HepG2 (cell line): ENCODE results near the gene IHH. TPM values are rescaled to one million over a fixed set of nuclear protein-coding genes. Genes with fewer than 3 reads are reported as not detected.

Experiments
- ATF4 ChIP-seq, 2 experiments: fragments of 450-650 bp in 1 of 2; sonication (generic) in 1 of 2; formaldehyde crosslinking; IDR thresholded peaks; 2 replicates each; pipeline versions ENCODE4 v1.5.0 to v1.8.0; 2020 to 2022; ENCODE audit warnings: mild to moderate bottlenecking in 1 of 2, missing genetic modification reagents in 1 of 2
- CREM ChIP-seq, 2 experiments: sonication (generic) in 1 of 2; formaldehyde crosslinking in 1 of 2; IDR thresholded peaks; 2 replicates each; pipeline versions ENCODE4 v1.4.0 to v1.6.1; 2016 to 2020; ENCODE audit warnings: antibody characterized with exemption in 1 of 2, mild to moderate bottlenecking in 1 of 2, missing genetic modification reagents in 1 of 2
- DMAP1 ChIP-seq: IDR thresholded peaks from 2 replicates; pipeline ENCODE4 v1.6.1; 2016
- DRAP1 ChIP-seq: IDR thresholded peaks from 2 replicates; pipeline ENCODE4 v1.6.1; 2016; ENCODE audit warnings: missing genetic modification reagents, missing compliant biosample characterization
- MATR3 ChIP-seq: sonication (generic); formaldehyde crosslinking; IDR thresholded peaks from 2 replicates; pipeline ENCODE4 v1.4.0; 2020; ENCODE audit warnings: missing genetic modification reagents
- PLRG1 ChIP-seq: fragments of 450-650 bp; conservative IDR thresholded peaks from 2 replicates; pipeline ENCODE4 v1.6.1; 2016
- PRDM15 ChIP-seq: sonication (generic); formaldehyde crosslinking; IDR thresholded peaks from 2 replicates; pipeline ENCODE4 v1.4.0; 2020; ENCODE audit warnings: missing genetic modification reagents
- PREB ChIP-seq: sonication (generic); formaldehyde crosslinking; IDR thresholded peaks from 2 replicates; pipeline ENCODE4 v1.4.0; 2020; ENCODE audit warnings: missing genetic modification reagents
- SOX13 ChIP-seq, 3 experiments: fragments of 450-650 bp in 1 of 3; sonication (generic) in 1 of 3; formaldehyde crosslinking in 1 of 3; IDR thresholded peaks in 2 of 3; conservative IDR thresholded peaks in 1 of 3; 2 replicates each; pipeline versions ENCODE4 v1.5.0 to v1.6.1; 2016 to 2020; ENCODE audit warnings: antibody characterized with exemption in 1 of 3, mild to moderate bottlenecking in 1 of 3, missing compliant biosample characterization in 1 of 3, missing genetic modification reagents in 1 of 3, moderate library complexity in 1 of 3
- TSC22D2 ChIP-seq: sonication (generic); formaldehyde crosslinking; IDR thresholded peaks from 2 replicates; pipeline ENCODE4 v1.5.1; 2020; ENCODE audit warnings: missing genetic modification reagents, mild to moderate bottlenecking, borderline replicate concordance
- ZNF12 ChIP-seq: sonication (generic); formaldehyde crosslinking; IDR thresholded peaks from 2 replicates; pipeline ENCODE4 v1.5.0; 2020; ENCODE audit warnings: missing genetic modification reagents
- ZNF3 ChIP-seq: IDR thresholded peaks from 2 replicates; pipeline ENCODE4 v1.7.0; 2017; ENCODE audit warnings: inconsistent platforms
- ZNF513 ChIP-seq: sonication (generic); formaldehyde crosslinking; conservative IDR thresholded peaks from 2 replicates; pipeline ENCODE4 v1.5.0; 2020; ENCODE audit warnings: missing genetic modification reagents
- ZNF691 ChIP-seq: sonication (generic); formaldehyde crosslinking; IDR thresholded peaks from 2 replicates; pipeline ENCODE4 v1.4.0; 2020; ENCODE audit warnings: missing genetic modification reagents, low read depth, mild to moderate bottlenecking, borderline replicate concordance
- ZNF891 ChIP-seq: sonication (generic); formaldehyde crosslinking; IDR thresholded peaks from 2 replicates; pipeline ENCODE4 v1.5.0; 2020; ENCODE audit warnings: mild to moderate bottlenecking, missing genetic modification reagents
- ZSCAN29 ChIP-seq: sonication (generic); formaldehyde crosslinking; conservative IDR thresholded peaks from 2 replicates; pipeline ENCODE4 v1.4.0; 2020; ENCODE audit warnings: mild to moderate bottlenecking, missing genetic modification reagents
- polyA plus RNA-seq, 8 experiments: library from polyadenylated mRNA; depleted of rRNA in 3 of 8; stranded (reverse) in 7 of 8; unstranded in 1 of 8; fragments of >200 nt; fragmentation: Illumina TruSeq in 4 of 8; extraction: Trizol in 4 of 8; gene quantifications; 2 replicates each; pipeline versions ENCODE4 v1.2.1 to v1.2.3, GENCODE V29; 2011 to 2016; ENCODE audit warnings: low read depth in 4 of 8, missing spikeins in 1 of 8, mixed read lengths in 1 of 8; ENCODE audit not compliant: insufficient read depth in 1 of 8
- total RNA-seq, 5 experiments: library from RNA; depleted of rRNA; stranded (reverse); fragments of >200 nt; fragmentation: Illumina TruSeq; extraction: Trizol; gene quantifications; 2 replicates each; pipeline ENCODE4 v1.2.3, GENCODE V29; 2016; ENCODE audit warnings: low read depth in 1 of 5
- TF ChIP-seq, protein P1 (sequence below): sonication (generic); formaldehyde crosslinking; IDR thresholded peaks from 2 replicates; pipeline ENCODE4 v1.5.0; 2020; ENCODE audit warnings: mild to moderate bottlenecking, missing genetic modification reagents

IHH gene
- total and polyA plus RNA-seq, 2 of the 13 experiments (the other 11 are each of a cell fraction or from before 2014, with no cell fraction given), result 0.42 TPM; not detected in 1

- TF ChIP-seq ZNF691 (peak; percentile 65; the same call in 1 of the 2 replicates), ZNF513 (CRISPR knock-in tag) (no peak), TSC22D2 (no peak), PRDM15 (CRISPR knock-in tag) (no peak), ZNF3 (CRISPR knock-in tag) (no peak), ZSCAN29 (CRISPR knock-in tag) (no peak), MATR3 (CRISPR knock-in tag) (no peak), CREM (IDR thresholded peaks at IDR 0.05) (peak; percentile 82), CREM (CRISPR knock-in tag; IDR thresholded peaks at IDR 0.05) (no peak), PLRG1 (no peak), ZNF12 (CRISPR knock-in tag) (0 out of 2 replicates have a peak, but pooled peaks have one; percentile 14), SOX13 (IDR thresholded peaks at IDR 0.05) (peak; percentile 100), SOX13 (CRISPR knock-in tag; conservative IDR thresholded peaks at IDR 0.05 in 1 of 2, IDR thresholded peaks at IDR 0.05 in 1 of 2) (peak in 1 of 2 experiments; percentile 100; a peak in 2 of 4 replicates), ATF4 (CRISPR knock-in tag; IDR thresholded peaks at IDR 0.05) (no peak), DRAP1 (CRISPR knock-in tag) (0 out of 2 replicates have a peak, but pooled peaks have one; percentile 23), PREB (no peak), ZNF891 (CRISPR knock-in tag) (peak; percentile 32; the same call in 1 of the 2 replicates), DMAP1 (CRISPR knock-in tag) (no peak)
- TF ChIP-seq, protein P1, sequence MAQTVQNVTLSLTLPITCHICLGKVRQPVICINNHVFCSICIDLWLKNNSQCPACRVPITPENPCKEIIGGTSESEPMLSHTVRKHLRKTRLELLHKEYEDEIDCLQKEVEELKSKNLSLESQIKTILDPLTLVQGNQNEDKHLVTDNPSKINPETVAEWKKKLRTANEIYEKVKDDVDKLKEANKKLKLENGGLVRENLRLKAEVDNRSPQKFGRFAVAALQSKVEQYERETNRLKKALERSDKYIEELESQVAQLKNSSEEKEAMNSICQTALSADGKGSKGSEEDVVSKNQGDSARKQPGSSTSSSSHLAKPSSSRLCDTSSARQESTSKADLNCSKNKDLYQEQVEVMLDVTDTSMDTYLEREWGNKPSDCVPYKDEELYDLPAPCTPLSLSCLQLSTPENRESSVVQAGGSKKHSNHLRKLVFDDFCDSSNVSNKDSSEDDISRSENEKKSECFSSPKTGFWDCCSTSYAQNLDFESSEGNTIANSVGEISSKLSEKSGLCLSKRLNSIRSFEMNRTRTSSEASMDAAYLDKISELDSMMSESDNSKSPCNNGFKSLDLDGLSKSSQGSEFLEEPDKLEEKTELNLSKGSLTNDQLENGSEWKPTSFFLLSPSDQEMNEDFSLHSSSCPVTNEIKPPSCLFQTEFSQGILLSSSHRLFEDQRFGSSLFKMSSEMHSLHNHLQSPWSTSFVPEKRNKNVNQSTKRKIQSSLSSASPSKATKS, result no peak
Measured at GRCh38 chr2:219071131-219071816, 10.6 kb upstream of the IHH start (continued).
